Heart left ventricle (tissue), 13 donors: ENCODE measurements around the gene MEGF9.

Source experiments
- CTCF ChIP-seq, 12 donors: fragments of 200-600 bp; sonication (generic) in 4 of 12; IDR thresholded peaks; one replicate each; pipeline versions ENCODE4 v1.5.0 to v1.8.0; 2018 to 2022; ENCODE audit warnings: antibody characterized with exemption in 12 of 12, mild to moderate bottlenecking in 5 of 12
- POLR2A ChIP-seq, 2 donors: fragments of 450-650 bp; IDR thresholded peaks; one replicate each; pipeline ENCODE4 v1.6.1; 2017; ENCODE audit warnings: antibody characterized with exemption in 2 of 2, mild to moderate bottlenecking in 2 of 2, moderate library complexity in 2 of 2
- donor health status: ischemic (EF 13 %, LVEDD 7.1; RV severe dilation, severe dysfunction).
- donor health status: DM: no; HTN: yes; CAD: no.
- donor health status: DM: no; HTN: no; CAD: no.
- donor health status: ischemic (EF 25% LVEDD 6.9; RV normal size, moderate dysfunction).
- donor health status: ischemic (EF 25% LVEDD 5.7; RV mildly dilated, moderate dysfunction).
- donor health status: ischemic (EF 35%, LVEDD 5.7; RV mildly dilated, moderate dysfunction).
- donor health status: nonischemic (EF 11% LVEDD 7.7; RV severe dilation, severe dysfunction).
- donor health status: DM: yes; HTN: yes; CAD: no.
- donor health status: PGD.
- donor health status: ischemic (EF 29% LVEDD 5.4; RV normal size, mild dysfunction).
- donor health status: nonischemic (EF 23%, LVEDD 6.1; RV moderate dilation, normal function).

DNA sequence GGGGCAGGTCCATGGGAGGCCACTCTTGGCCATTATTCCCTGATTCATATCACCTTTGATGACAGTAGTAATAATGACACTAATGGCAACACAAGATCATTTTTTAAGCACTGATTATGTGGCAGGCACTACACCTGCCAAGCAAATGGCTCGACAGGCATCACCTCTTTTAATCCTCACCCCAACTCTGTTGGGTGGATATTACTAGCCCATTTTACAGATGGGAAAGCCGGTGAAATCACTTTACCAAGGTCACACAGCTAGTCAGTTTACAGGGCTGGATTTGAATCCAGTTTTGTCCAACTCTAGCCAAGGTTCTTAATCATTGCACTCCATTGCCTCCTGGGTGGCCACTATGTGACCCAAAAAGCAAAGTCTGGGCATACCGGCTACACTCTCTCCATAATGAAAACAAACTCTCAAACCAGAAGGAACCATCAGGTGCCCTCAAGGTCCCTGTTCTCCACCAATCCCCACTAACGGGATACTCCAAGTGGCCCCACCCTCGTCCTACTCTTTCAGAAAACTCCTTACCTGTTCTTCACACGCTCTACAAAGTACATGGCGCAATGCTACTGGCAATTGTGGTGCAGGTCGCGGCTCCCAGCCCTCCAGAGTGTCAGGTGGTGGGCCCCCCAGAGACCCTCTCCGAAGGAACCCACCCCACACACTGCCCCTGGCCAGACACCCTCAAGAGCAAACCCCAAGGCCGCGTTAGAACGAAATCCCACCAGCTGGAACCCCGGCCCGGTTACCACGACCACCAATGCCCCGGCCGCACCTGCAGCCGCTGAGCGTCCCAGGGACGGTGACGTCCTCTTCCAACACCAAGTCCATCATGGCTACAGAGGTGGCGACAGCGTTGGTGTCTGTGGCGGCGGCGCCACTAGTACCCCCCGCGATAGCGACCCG lies 134.9 kb downstream of the MEGF9 start:
- no peak for TF ChIP-seq CTCF (IDR thresholded peaks at IDR 0.05)
- TF ChIP-seq POLR2A (IDR thresholded peaks at IDR 0.05): no peak
